Activated T-helper 1 cell treated with anti-CD3 and anti-CD28 coated beads, Interleukin-12 subunit alpha, Interleukin-12 subunit beta, Interleukin-2, Interleukin-4 antibody, amounts not matched to agents 30 ng/mL and 10 ng/mL and 1 ng/mL, durations not matched to agents 14 hours and 24 hours and 36 hours (primary cell): ENCODE data around the gene KCNS3. TPM values are rescaled to one million over a fixed set of nuclear protein-coding genes. Genes with fewer than 3 reads are reported as not detected.
"Not testable (repeated sequence)": the region's sequence is repeated elsewhere in the genome, so short reads cannot be mapped to it uniquely, and the experiment has no call there.

Source experiments
- DNase-seq: peaks from one replicate; pipeline ENCODE4 v3.0.0; 2021; ENCODE audit warnings: low spot score
- H3K27ac Mint-ChIP-seq: one replicate; pipeline ENCODE4 v1.8.0; 2021; ENCODE audit warnings: mild to moderate bottlenecking, mixed read lengths
- H3K27me3 Mint-ChIP-seq: one replicate; pipeline ENCODE4 v1.8.0; 2022; ENCODE audit warnings: mild to moderate bottlenecking, moderate library complexity, mixed read lengths; ENCODE audit not compliant: insufficient read depth
- H3K36me3 Mint-ChIP-seq: one replicate; pipeline ENCODE4 v1.8.0; 2021; ENCODE audit warnings: low read depth, mixed read lengths
- H3K4me1 Mint-ChIP-seq: one replicate; pipeline ENCODE4 v1.8.0; 2021; ENCODE audit warnings: low read depth, mixed read lengths
- H3K4me3 Mint-ChIP-seq: one replicate; pipeline ENCODE4 v1.8.0; 2021; ENCODE audit warnings: mild to moderate bottlenecking, moderate library complexity, mixed read lengths
- H3K9me3 Mint-ChIP-seq: one replicate; pipeline ENCODE4 v1.8.0; 2021; ENCODE audit warnings: mixed read lengths
- intact Hi-C: fragments of 100-400 bp; cut with micrococcal nuclease; formaldehyde crosslinking; loops from one replicate; pipeline ENCODE4 v1.15.1; 2024
- total RNA-seq: library from RNA; stranded (reverse); gene quantifications from 2 replicates; pipeline ENCODE4 v1.2.3, GENCODE V29; 2022

Gene KCNS3
- total RNA-seq, 1 donor from 2014 or later: not detected

DNA sequence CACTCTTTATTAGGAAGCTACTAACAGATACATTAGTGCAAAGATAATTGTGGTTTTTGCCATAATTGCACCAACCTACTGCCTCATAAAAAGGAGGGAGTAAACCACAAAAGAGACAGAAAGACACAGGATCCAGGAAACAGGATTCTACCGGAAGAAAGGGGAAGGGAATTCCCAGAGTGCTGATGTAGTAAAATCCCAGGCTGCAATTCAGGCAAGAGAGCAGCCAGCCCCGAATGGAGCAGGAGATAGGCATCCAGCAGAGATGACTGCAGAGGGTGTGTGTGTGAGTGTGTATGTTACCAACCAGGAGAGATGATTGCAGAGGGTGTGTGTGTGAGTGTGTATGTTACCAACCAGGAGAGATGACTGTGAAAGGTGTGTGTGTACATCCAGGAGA lies 84.4 kb downstream of the KCNS3 start:
- Mint-ChIP-seq H3K36me3 (no peaks in the 10 kb centered on the region), H3K9me3 (no peaks in the 10 kb centered on the region), H3K27me3 (no peaks in the 10 kb centered on the region), H3K4me3 (no peak overlapping the region), H3K4me1 (no peaks in the 10 kb centered on the region), H3K27ac (no peak overlapping the region)
- intact Hi-C loops: no loop called here
- DNase-seq: no peak

DNA sequence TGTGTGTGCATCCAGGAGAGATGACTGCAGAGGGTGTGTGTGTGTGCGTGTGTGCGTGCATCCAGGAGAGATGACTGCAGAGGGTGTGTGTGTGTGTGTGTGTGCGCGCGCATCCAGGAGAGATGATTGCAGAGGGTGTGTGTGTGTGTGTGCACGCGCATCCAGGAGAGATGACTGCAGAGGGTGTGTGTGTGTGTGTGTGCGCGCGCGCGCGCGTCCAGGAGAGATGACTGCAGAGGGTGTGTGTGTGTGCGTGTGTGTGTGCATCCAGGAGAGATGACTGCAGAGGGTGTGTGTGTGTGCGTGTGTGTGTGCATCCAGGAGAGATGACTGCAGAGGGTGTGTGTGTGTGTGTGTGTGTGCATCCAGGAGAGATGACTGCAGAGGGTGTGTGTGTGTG lies 85.1 kb downstream of the KCNS3 start:
- H3K27me3 Mint-ChIP-seq, H3K9me3 Mint-ChIP-seq, H3K4me3 Mint-ChIP-seq, intact Hi-C loops, DNase-seq, H3K4me1 Mint-ChIP-seq, H3K36me3 Mint-ChIP-seq, H3K27ac Mint-ChIP-seq: not testable (repeated sequence)

DNA sequence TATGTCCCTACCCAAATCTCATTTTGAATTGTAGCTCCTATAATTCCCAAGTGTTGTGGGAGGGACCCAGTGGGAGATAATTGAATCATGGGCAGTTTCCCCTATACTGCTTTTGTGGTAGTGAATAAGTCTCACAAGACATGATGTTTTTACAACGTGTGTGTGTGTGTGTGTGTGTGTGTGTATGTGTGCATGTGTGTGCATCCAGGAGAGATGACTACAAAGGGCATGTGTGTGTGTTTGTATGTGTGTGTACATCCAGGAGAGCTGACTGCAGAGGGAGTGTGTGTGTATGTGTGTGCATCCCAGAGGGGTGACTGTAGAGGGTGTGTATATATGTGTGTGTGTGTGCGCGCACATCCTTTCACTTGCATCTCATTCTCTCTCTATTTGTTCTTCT lies 86.7 kb downstream of the KCNS3 start:
- Mint-ChIP-seq H3K36me3 (no peaks in the 10 kb centered on the region), H3K27ac (no peak overlapping the region)
- DNase-seq: no peak

DNA sequence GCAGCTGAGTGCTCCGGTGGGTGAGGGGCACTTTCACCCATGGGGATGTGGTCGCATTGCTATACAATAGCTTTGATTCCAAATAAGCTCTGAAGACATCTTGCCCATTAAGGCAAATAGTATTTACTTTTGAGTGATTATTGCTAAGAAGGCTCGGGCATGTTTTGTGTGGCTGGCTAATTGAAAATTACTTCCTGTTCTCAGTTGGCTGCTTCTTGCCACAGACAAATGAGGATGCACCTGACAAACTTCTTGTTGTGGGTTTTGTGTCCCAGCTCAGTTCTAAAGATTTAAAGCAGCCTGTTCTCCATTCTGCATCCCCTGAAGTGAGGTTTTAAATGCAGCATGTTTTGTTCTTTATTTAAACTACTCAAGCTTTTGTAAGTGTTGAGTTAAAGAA lies 88.3 kb downstream of the KCNS3 start:
- H3K27ac Mint-ChIP-seq: no peak overlapping the region
- no peaks in the 10 kb centered on the region for H3K27me3 Mint-ChIP-seq
- intact Hi-C loops: no loop called here
- H3K4me3 Mint-ChIP-seq: no peak overlapping the region
- H3K36me3 Mint-ChIP-seq: no peaks in the 10 kb centered on the region
- H3K9me3 Mint-ChIP-seq: no peaks in the 10 kb centered on the region
- no peak for DNase-seq
- no peaks in the 10 kb centered on the region for H3K4me1 Mint-ChIP-seq

More for the DNA sequence above, 86.7 kb downstream of the KCNS3 start:
- no peaks in the 10 kb centered on the region for H3K9me3 Mint-ChIP-seq
- intact Hi-C loops: no loop called here
- H3K4me3 Mint-ChIP-seq: no peak overlapping the region
- H3K4me1 Mint-ChIP-seq: no peaks in the 10 kb centered on the region
- no peaks in the 10 kb centered on the region for H3K27me3 Mint-ChIP-seq

DNA sequence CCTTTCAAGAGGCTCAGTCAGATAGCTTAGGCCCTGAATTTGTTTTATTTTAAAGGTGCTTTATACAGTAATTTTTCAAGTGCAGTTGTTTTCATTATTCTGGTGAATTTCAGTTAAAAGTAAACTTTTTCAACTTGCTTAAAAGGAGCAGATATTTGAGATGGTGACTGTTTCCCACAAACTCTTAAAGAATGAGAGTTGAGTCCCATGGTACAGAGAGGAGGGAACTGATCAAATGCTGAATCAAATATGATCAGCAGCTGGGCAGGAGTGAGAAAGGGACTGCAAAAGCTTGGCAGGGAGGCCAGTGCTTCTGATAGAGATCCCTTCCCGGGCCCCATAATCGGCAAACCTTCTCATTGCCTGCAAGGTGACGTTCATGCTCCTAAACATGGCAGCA lies 91.2 kb downstream of the KCNS3 start:
- H3K9me3 Mint-ChIP-seq: no peaks in the 10 kb centered on the region
- H3K27me3 Mint-ChIP-seq: no peaks in the 10 kb centered on the region
- H3K27ac Mint-ChIP-seq: no peak overlapping the region
- H3K4me3 Mint-ChIP-seq: no peak overlapping the region
- DNase-seq: no peak
- intact Hi-C loops: no loop called here
- H3K4me1 Mint-ChIP-seq: no peaks in the 10 kb centered on the region
- no peaks in the 10 kb centered on the region for H3K36me3 Mint-ChIP-seq

DNA sequence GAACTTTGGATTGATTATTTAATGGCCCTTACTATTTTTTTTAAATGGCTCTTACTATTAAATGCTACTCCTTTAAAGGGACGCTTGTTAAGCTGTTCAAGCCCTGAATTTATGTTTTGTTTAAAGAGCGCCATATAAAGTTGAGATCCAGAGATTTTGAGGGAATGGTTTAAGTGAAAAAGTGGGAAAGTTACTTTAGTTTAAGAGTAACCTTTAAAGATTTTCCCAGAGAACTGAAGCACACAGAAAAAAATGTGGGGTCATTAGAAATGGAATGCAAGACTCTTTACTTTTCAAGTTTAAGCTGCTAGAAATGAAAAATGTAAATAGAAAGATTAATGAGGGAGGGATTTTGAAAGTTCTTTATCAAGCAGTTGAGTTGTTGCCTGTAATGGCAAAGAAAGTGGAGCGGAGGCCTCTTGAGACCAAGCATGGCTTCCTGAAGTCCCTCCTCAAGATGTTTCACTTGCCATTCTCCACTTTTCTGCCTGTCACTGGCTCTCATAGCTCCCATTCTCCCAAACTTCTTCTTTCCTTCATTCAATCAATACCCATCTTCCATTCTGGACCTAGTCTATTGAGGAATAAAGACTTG lies 93.2 kb downstream of the KCNS3 start:
- no peaks in the 10 kb centered on the region for H3K36me3 Mint-ChIP-seq
- no peaks in the 10 kb centered on the region for H3K27me3 Mint-ChIP-seq
- DNase-seq: no peak
- intact Hi-C loops: no loop called here
- H3K27ac Mint-ChIP-seq: no peak overlapping the region
- no peak overlapping the region for H3K4me3 Mint-ChIP-seq
- H3K4me1 Mint-ChIP-seq: no peaks in the 10 kb centered on the region
- H3K9me3 Mint-ChIP-seq: no peaks in the 10 kb centered on the region

DNA sequence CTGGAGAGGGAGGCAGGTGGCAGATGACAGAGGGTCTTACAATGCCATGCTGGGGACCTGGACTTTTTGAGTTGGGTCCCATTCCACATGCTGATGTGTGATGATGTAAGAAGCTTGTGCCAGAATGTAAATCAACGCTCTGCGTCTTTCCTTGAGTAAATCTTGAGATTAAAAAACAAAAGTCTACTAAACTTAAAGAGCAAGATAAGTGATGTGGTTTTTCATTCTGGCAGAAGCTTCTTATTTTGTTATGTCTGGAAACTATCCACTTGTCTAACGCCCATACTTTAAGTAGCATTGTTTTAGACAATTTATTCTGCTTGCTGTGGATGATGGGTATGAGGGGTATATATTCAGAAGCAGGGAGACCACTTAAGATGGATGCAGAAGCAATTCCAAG lies 94.5 kb downstream of the KCNS3 start:
- no peaks in the 10 kb centered on the region for H3K27me3 Mint-ChIP-seq
- no peak overlapping the region for H3K27ac Mint-ChIP-seq
- intact Hi-C loops: no loop called here
- H3K4me3 Mint-ChIP-seq: no peak overlapping the region
- H3K36me3 Mint-ChIP-seq: no peaks in the 10 kb centered on the region
- H3K4me1 Mint-ChIP-seq: no peaks in the 10 kb centered on the region
- no peaks in the 10 kb centered on the region for H3K9me3 Mint-ChIP-seq
- DNase-seq: no peak

DNA sequence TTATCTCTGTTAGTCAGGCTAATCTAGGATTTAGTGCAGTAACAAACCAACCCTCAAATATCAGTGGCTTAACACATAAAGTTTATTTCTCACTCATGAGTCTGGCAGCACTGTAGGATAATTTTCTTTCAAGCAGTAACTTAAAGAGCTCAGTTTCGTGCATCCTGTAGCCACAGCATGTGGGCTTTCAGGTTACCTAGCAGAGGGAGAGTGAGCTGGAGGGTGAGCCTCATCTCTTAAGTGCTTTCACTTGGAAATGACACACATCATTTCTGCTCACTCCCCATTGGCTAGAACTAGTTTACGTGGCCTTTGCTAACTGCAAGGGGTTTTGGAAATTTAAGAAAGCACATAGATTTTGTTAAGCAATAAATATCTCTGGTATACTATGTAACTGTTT lies 96.9 kb downstream of the KCNS3 start:
- Mint-ChIP-seq H3K36me3 (no peaks in the 10 kb centered on the region), H3K27ac (no peak overlapping the region), H3K27me3 (peaks cover 2% of the 10 kb centered on the region), H3K4me3 (no peak overlapping the region), H3K9me3 (no peaks in the 10 kb centered on the region), H3K4me1 (no peaks in the 10 kb centered on the region)
- no peak for DNase-seq
- intact Hi-C loops: no loop called here

DNA sequence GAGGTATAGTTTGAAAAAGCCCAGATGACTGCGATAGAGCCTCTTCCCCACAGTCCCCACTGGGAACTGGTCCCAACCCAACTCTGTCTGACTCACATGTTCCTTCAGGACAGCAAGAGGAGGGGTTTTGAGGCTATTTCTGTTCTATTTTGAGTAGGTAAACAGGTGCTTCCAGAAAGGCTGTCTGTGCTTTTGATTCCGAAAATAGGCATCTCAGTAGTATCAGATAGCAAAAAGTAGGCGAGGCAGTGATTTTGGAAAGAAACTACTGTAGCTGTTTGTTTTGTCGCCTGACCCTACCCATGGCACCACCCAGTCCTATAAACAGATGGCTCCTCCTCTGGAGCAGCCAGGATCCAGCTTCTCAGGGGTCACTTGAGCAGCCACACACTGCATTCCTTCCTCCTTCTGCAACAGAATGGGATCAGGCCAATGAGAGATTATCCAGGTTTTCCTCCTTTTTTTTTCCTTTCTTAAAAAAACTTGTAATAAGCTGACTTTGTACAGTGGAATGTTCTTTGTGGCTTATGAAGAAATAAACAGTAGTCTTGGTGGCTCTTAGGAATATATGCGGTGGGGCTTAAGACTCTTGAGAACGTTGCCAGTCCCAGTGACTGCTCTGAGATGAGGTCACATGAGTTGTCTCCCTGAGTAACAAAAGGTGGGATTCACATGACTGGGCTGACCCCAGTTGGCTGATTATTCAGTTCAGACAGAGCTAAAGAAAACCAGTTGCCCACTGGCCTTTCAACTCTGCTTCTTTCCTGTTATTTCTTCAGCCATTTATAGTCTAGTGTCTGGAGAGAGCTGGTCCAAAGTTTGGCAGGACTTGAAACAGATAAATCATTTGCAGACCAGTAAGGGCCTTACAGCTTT lies 98.6 kb downstream of the KCNS3 start:
- H3K36me3 Mint-ChIP-seq: no peaks in the 10 kb centered on the region
- no peaks in the 10 kb centered on the region for H3K4me1 Mint-ChIP-seq
- DNase-seq: no peak
- intact Hi-C loops: no loop called here
- H3K9me3 Mint-ChIP-seq: no peaks in the 10 kb centered on the region
- H3K27ac Mint-ChIP-seq: no peak overlapping the region
- H3K27me3 Mint-ChIP-seq: peaks cover 2% of the 10 kb centered on the region
- no peak overlapping the region for H3K4me3 Mint-ChIP-seq

DNA sequence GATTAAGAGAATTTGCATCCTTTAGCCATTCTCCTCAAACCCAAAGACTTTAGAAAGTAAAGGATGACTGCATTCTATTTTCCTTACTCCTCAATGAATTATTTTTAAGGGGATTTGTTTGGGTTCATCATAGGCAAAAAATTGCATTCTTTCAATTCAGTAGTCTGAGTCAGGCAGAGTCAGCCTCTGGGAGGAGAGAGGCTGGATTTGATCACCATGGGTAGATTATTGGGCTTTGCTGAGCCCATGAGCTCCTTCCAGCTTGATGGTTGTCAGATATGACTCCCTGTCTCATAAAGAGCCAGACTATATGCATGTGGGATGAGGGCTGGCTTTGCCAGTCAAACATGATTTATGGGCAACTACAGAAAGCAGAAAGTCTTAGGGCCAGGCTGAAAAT lies 101.2 kb downstream of the KCNS3 start:
- H3K4me1 Mint-ChIP-seq: no peaks in the 10 kb centered on the region
- no peak overlapping the region for H3K4me3 Mint-ChIP-seq
- H3K27me3 Mint-ChIP-seq: peaks cover 2% of the 10 kb centered on the region
- H3K9me3 Mint-ChIP-seq: no peaks in the 10 kb centered on the region
- intact Hi-C loops: no loop called here
- H3K36me3 Mint-ChIP-seq: no peaks in the 10 kb centered on the region
- H3K27ac Mint-ChIP-seq: no peak overlapping the region
- DNase-seq: no peak

DNA sequence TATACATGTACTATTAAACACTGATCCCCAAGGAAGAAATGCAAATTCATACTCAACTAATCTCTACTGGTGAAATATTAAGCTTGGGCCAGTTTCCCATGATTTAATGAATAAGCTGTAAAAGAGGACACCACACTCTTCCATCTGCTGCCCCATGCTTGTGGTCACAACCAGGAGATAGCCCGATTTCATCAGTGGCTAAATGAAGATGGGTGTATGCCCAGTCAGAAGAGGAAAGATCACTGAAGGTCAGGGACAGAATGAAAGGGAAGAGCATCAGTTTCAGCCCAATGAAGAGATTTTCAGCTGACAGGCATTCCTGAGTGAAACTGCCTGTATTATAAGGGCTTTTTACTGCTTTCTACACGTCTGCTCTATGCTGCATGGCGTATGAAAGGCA lies 103.5 kb downstream of the KCNS3 start:
- intact Hi-C loops: no loop called here
- Mint-ChIP-seq H3K27me3 (peaks cover 2% of the 10 kb centered on the region), H3K4me1 (no peaks in the 10 kb centered on the region), H3K9me3 (no peaks in the 10 kb centered on the region), H3K36me3 (no peaks in the 10 kb centered on the region), H3K4me3 (no peak overlapping the region), H3K27ac (no peak overlapping the region)
- no peak for DNase-seq
